22Rv1 (cell line): Measurements from ENCODE around the gene PPM1F.

Experiments
- ZFX ChIP-seq: fragments of 450-650 bp; IDR thresholded peaks from 2 replicates; pipeline ENCODE4 v1.6.1; 2017; ENCODE audit warnings: antibody characterized with exemption, borderline replicate concordance
- TF ChIP-seq, protein P1 (sequence below): fragments of 450-650 bp; IDR thresholded peaks from 2 replicates; pipeline ENCODE4 v1.5.1; 2017; ENCODE audit warnings: mild to moderate bottlenecking

- TF ChIP-seq, protein P1, sequence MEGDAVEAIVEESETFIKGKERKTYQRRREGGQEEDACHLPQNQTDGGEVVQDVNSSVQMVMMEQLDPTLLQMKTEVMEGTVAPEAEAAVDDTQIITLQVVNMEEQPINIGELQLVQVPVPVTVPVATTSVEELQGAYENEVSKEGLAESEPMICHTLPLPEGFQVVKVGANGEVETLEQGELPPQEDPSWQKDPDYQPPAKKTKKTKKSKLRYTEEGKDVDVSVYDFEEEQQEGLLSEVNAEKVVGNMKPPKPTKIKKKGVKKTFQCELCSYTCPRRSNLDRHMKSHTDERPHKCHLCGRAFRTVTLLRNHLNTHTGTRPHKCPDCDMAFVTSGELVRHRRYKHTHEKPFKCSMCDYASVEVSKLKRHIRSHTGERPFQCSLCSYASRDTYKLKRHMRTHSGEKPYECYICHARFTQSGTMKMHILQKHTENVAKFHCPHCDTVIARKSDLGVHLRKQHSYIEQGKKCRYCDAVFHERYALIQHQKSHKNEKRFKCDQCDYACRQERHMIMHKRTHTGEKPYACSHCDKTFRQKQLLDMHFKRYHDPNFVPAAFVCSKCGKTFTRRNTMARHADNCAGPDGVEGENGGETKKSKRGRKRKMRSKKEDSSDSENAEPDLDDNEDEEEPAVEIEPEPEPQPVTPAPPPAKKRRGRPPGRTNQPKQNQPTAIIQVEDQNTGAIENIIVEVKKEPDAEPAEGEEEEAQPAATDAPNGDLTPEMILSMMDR, result no peak
- TF ChIP-seq ZFX, result no peak
Measured at GRCh38 chr22:21933413-21933812, 19.2 kb downstream of the PPM1F start.
